GM23338 (cell line): ENCODE results near the gene DNAAF9.

Experiments used
- CREB1 ChIP-seq: fragments of 250-450 bp; sonication (Bioruptor Pico); IDR thresholded peaks from 2 replicates; pipeline ENCODE4 v1.5.0; 2020; ENCODE audit warnings: low read depth, mild to moderate bottlenecking, moderate library complexity
- CTCF ChIP-seq, 2 experiments: fragments of 200-600 bp in 1 of 2; sonication (generic) in 1 of 2; conservative IDR thresholded peaks; 2 replicates each; pipeline versions ENCODE4 v1.5.1 to v1.6.1; 2016 to 2017; ENCODE audit warnings: antibody characterized with exemption in 2 of 2, low read depth in 2 of 2, mild to moderate bottlenecking in 2 of 2, moderate library complexity in 1 of 2
- EZH2 ChIP-seq: fragments of 200-600 bp; sonication (generic); IDR thresholded peaks from one replicate; pipeline ENCODE4 v1.8.0; 2017; ENCODE audit warnings: antibody characterized with exemption, mild to moderate bottlenecking, low read depth; ENCODE audit not compliant: unreplicated experiment
- EZH2phosphoT487 ChIP-seq: fragments of 200-600 bp; sonication (generic); IDR thresholded peaks from one replicate; pipeline ENCODE4 v1.8.1; 2018; ENCODE audit warnings: antibody characterized with exemption; ENCODE audit not compliant: unreplicated experiment
- POLR2AphosphoS5 ChIP-seq: IDR thresholded peaks from 2 replicates; pipeline ENCODE4 v1.6.1; 2016; ENCODE audit warnings: antibody characterized with exemption, low read depth
- REST ChIP-seq: IDR thresholded peaks from one replicate; pipeline ENCODE4 v1.6.1; 2018; ENCODE audit warnings: antibody characterized with exemption; ENCODE audit not compliant: unreplicated experiment
- STAT1 ChIP-seq: IDR thresholded peaks from one replicate; pipeline ENCODE4 v1.6.1; 2016; ENCODE audit warnings: antibody characterized with exemption; ENCODE audit not compliant: unreplicated experiment
- ZNF114 ChIP-seq: fragments of 250-450 bp; sonication (Bioruptor Pico); IDR thresholded peaks from 2 replicates; pipeline ENCODE4 v1.5.0; 2020; ENCODE audit warnings: mild to moderate bottlenecking, moderate library complexity

GRCh38 chr20:3398681-3399252 lies 8.7 kb downstream of the DNAAF9 start:
- no peak for TF ChIP-seq CTCF (conservative IDR thresholded peaks at IDR 0.05; ENCODE audit: low read depth in 2 of 2)
- no peak for TF ChIP-seq EZH2
- no peak for TF ChIP-seq REST
- no peak for TF ChIP-seq ZNF114 (CRISPR knock-in tag)
- TF ChIP-seq POLR2AphosphoS5, result no peak
- no peak for TF ChIP-seq EZH2phosphoT487
- no peak for TF ChIP-seq CREB1 (CRISPR knock-in tag)
- TF ChIP-seq STAT1, result no peak
